ENCODE measurements around the gene MTHFD2. TPM values are rescaled to one million over a fixed set of nuclear protein-coding genes. Genes with fewer than 3 reads are reported as not detected.
A peak's percentile ranks its signal among the peaks of the same experiment; 100 is the strongest.

Gene MTHFD2
- total RNA-seq, 3 donors from 2014 or later: 41.6 to 100 (median 56.7) TPM

GRCh38 chr2:74261204-74261864 lies 62.9 kb downstream of the MTHFD2 start:
- Histone ChIP-seq H3K36me3 (no peaks in the 10 kb centered on the region), H3K27me3 (peaks cover 0 to 2% of the 10 kb centered on the region in 2 donors), H3K9me3 (no peaks in the 10 kb centered on the region), H3K4me1 (no peaks in the 10 kb centered on the region), H3K4me3 (no peak overlapping the region), H3K27ac (no peak overlapping the region)
- TF ChIP-seq POLR2A (IDR thresholded peaks at IDR 0.05): no peak
- TF ChIP-seq CTCF (IDR thresholded peaks at IDR 0.05): peak in 2 of 3 donors; percentile 24 to 37
- intact Hi-C loops (cut with DNase I; ENCODE audit: low total_unique reads): no loop called here
- DNase-seq (ENCODE audit: low spot score in 2 of 2): peak in 1 of 2 donors; percentile 28

DNA sequence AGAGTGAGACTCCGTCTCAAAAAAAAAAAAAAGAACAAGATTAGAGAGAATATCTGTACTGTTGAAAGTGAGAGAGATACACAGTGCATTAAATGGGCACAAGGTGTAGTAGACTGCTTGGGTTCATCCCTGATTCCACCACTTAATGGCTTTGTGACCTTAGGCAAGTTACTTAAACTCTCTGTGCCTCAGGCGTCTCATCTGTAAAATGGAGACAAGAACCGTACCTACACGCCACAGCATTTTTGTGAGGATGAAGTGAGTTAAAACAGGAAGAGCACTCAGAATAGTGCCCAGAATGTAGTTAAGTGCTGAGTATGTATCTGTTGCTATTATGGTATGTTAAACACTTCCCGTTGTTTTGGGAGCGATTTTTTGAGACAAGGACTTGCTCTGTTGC lies 64.3 kb downstream of the MTHFD2 start:
- Histone ChIP-seq H3K27me3 (peaks cover 0 to 2% of the 10 kb centered on the region in 2 donors), H3K4me3 (no peak overlapping the region), H3K27ac (no peak overlapping the region), H3K4me1 (no peaks in the 10 kb centered on the region), H3K9me3 (no peaks in the 10 kb centered on the region), H3K36me3 (no peaks in the 10 kb centered on the region)
- TF ChIP-seq CTCF (IDR thresholded peaks at IDR 0.05) (no peak), POLR2A (IDR thresholded peaks at IDR 0.05) (no peak), POLR2AphosphoS5 (IDR thresholded peaks at IDR 0.05) (no peak)
- DNase-seq (ENCODE audit: low spot score in 2 of 2): no peak
- intact Hi-C loops (cut with DNase I; ENCODE audit: low total_unique reads): no loop called here

- Histone ChIP-seq H3K27ac (no peak overlapping the region), H3K4me3 (no peak overlapping the region), H3K27me3 (peaks cover 0 to under 1% of the 10 kb centered on the region in 2 donors), H3K36me3 (no peaks in the 10 kb centered on the region), H3K4me1 (no peaks in the 10 kb centered on the region), H3K9me3 (no peaks in the 10 kb centered on the region)
- no peak for DNase-seq (ENCODE audit: low spot score in 2 of 2)
- TF ChIP-seq CTCF (IDR thresholded peaks at IDR 0.05) (no peak), POLR2AphosphoS5 (IDR thresholded peaks at IDR 0.05) (no peak), POLR2A (IDR thresholded peaks at IDR 0.05) (no peak)
- intact Hi-C loops (cut with DNase I; ENCODE audit: low total_unique reads): no loop called here
Observed at GRCh38 chr2:74264281-74264680, 65.9 kb downstream of the MTHFD2 start.

- H3K27me3 ChIP-seq: no peaks in the 10 kb centered on the region
- TF ChIP-seq CTCF (IDR thresholded peaks at IDR 0.05): peak; percentile 12 to 37 (median 18)
- TF ChIP-seq POLR2AphosphoS5 (IDR thresholded peaks at IDR 0.05): no peak
- no peak for DNase-seq (ENCODE audit: low spot score in 2 of 2)
- H3K4me3 ChIP-seq: no peak overlapping the region
- H3K27ac ChIP-seq: no peak overlapping the region
- intact Hi-C loops (cut with DNase I; ENCODE audit: low total_unique reads): no loop called here
- no peaks in the 10 kb centered on the region for H3K36me3 ChIP-seq
- no peaks in the 10 kb centered on the region for H3K4me1 ChIP-seq
- no peaks in the 10 kb centered on the region for H3K9me3 ChIP-seq
Observed at GRCh38 chr2:74267068-74267467, 68.7 kb downstream of the MTHFD2 start.

Other genes with a start within 250 kb of the MTHFD2 start
- 10 to 100 TPM in 1 of 3 donors, 1 to 10 TPM in 2; 7.9 to 13.2 (median 9.8) TPM for gene TET3, start 213.7 kb upstream of the MTHFD2 start, total RNA-seq
- 10 to 100 TPM; 27.1 to 42.6 (median 30.2) TPM for gene BOLA3, start 50.7 kb upstream of the MTHFD2 start, total RNA-seq
- 100 to 1,000 TPM in 1 of 3 donors, 10 to 100 TPM in 2; 87.8 to 107 (median 98.4) TPM for gene MOB1A, start 19.7 kb upstream of the MTHFD2 start, total RNA-seq
- 1 to 10 TPM; 2.1 to 9.2 (median 6.2) TPM for gene SLC4A5, start 144.8 kb downstream of the MTHFD2 start, total RNA-seq
- gene DCTN1, start 181.7 kb downstream of the MTHFD2 start, total RNA-seq: 100 to 1,000 TPM in 2 of 3 donors, 10 to 100 TPM in 1; 92.2 to 125 (median 103) TPM
- 1 to 10 TPM in 2 of 3 donors, under 1 TPM in 1; 0.64 to 1.6 (median 1.3) TPM for gene C2orf81, start 223.0 kb downstream of the MTHFD2 start, total RNA-seq
- gene WDR54, start 223.1 kb downstream of the MTHFD2 start, total RNA-seq: 10 to 100 TPM in 1 of 3 donors, 1 to 10 TPM in 2; 6.7 to 13.1 (median 9.4) TPM
- gene RTKN, start 243.3 kb downstream of the MTHFD2 start, total RNA-seq: 10 to 100 TPM in 2 of 3 donors, 1 to 10 TPM in 1; 9.3 to 49.9 (median 36.7) TPM